ENCODE data around the gene MCM3AP.

MCM3AP gene

DNA sequence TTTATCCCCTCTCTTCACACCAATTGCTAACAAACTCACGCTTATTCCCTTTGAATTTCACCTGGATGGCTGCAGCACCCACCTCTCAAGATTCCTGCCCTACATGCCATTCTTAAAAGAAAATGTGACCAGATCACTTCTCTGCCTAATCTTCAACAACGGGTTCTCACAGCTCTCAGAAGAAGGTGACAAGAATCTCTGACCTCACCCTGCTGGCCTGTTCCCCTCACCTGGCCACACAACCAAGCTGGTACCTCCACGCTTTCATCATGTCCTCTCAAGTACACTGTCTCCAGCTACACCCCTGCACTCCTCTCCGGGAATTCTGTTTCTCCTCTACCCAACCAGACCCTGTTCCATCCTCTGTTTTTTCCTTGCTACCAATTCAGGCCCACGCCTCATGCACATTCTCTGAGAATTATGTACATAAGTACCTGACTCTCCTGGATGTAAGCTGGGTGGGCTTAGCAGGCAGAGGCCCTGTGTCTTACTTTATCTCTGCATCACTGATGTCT lies 50.9 kb downstream of the MCM3AP start:
- no peak for TF ChIP-seq CTCF (IDR thresholded peaks at IDR 0.05; ENCODE audit: insufficient read depth, low read depth, low read length, missing control alignments)
- DNase-seq (ENCODE audit: low read depth): no peak
- no peak overlapping the region for H3K4me3 ChIP-seq (ENCODE audit: low read length)

DNA sequence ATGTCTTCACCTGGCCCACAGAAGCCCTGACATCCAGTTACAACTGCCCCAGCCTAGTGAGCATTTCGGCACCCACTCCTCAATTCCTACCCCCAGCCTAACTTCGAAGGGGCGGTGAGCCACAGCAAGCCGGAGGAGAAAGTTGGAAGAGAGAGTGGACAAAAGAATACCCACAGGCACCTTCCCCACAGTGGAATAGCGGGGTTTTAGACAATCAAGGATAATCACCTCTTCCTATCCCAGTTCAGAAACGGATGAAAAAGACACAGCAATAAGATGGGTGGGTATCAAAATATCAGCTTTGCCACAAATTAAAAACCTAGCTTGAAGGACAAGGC lies 55.5 kb downstream of the MCM3AP start:
- DNase-seq (ENCODE audit: low read depth): no peak
- peak overlapping the region; percentile 73 for H3K4me3 ChIP-seq (ENCODE audit: low read length)
- no peak for TF ChIP-seq CTCF (IDR thresholded peaks at IDR 0.05; ENCODE audit: insufficient read depth, low read depth, low read length, missing control alignments)

GRCh38 chr21:46229133-46229922 lies 56.1 kb downstream of the MCM3AP start:
- TF ChIP-seq CTCF (IDR thresholded peaks at IDR 0.05; ENCODE audit: insufficient read depth, low read depth, low read length, missing control alignments): peak; percentile 51
- H3K4me3 ChIP-seq (ENCODE audit: low read length): peak overlapping the region; percentile 73
- DNase-seq (ENCODE audit: low read depth): no peak

DNA sequence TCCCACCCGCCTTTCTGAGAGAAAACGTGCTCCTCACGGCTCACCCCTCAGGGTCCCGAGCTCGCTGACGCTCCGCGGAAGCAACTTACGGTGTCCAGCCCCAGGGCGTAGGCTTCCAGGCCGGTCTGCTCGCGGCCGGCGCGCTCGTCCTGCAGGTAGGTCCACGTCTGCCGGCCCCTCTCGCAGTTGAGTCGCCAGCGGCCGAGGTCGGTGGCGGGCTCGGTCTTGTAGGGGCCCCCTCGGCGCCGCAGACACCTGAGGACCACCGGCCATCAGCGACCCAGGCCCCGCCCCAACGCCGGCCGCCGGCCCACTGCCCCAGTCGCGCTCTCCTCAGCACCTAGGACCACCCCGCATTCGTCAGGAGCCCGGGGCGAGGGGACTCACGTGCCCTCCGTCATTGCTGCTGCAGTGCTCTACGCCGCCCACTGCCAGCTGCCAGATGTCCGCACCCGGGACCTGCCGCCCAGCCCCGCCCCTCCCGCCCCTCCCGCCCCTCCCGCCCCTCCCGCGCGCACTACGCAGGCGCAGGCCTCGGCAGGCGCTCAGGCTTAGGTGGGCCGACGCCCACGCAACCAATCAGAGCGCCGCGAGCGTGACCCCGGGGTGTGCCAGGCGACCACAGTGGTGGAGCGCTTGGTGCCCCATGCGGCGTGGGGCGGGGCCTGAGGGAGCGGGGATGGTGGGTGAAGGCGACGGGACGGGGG lies 56.9 kb downstream of the MCM3AP start, which contains the start of gene LSS:
TSS of gene LSS (minus strand) at position 430 of the 707 bp plus-strand sequence. CDS start at position 401, 29 bp downstream.
- H3K4me3 ChIP-seq (ENCODE audit: low read length): peak within 1 kb of the TSS; percentile 74
- DNase-seq (ENCODE audit: low read depth): peak; percentile 99
- no peak for TF ChIP-seq CTCF (IDR thresholded peaks at IDR 0.05; ENCODE audit: insufficient read depth, low read depth, low read length, missing control alignments)

- DNase-seq (ENCODE audit: low read depth): no peak
- no peak for TF ChIP-seq CTCF (IDR thresholded peaks at IDR 0.05; ENCODE audit: insufficient read depth, low read depth, low read length, missing control alignments)
- H3K4me3 ChIP-seq (ENCODE audit: low read length): peak overlapping the region; percentile 74
These were observed 57.5 kb downstream of the MCM3AP start for GRCh38 chr21:46227811-46228344.

DNA sequence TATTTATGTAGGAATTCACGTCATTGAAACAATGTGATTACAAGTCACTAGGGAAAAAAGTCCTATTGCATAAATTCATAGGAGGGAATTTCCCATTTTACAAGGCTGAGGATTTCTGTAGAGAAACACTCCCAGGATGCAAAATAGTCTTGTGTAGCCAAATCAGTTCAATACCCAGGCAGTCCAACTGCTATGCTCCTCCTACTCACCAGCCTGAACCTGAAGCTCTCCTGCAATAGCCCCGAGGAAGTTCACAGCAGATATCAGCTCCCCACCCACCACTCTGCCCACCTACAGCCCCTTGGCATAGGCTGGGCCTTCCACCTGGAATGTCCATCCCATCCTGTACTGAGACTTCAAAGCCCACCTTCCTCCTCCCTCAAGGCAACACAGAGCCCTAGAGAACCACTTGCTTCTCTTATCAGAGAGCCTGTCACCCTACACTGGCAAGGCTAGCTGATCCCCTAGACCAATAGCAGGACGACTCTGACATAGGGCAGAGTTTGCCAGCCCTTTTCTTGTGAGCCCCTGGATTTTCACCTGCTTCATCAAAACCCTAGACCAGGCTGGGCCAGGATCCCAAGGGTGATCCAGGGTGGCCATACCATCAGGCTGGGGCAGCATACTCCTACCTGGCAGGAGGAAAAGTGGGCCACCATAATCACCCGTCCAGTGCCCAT lies 58.4 kb downstream of the MCM3AP start:
- no peak for TF ChIP-seq CTCF (IDR thresholded peaks at IDR 0.05; ENCODE audit: insufficient read depth, low read depth, low read length, missing control alignments)
- peak; percentile 85 for DNase-seq (ENCODE audit: low read depth)
- peak overlapping the region; percentile 74 for H3K4me3 ChIP-seq (ENCODE audit: low read length)
